NCI-H2029 (cell line): ENCODE data around the gene EFNA5.
A peak's percentile ranks its signal among the peaks of the same experiment; 100 is the strongest.
"Not testable (repeated sequence)": the region's sequence is repeated elsewhere in the genome, so short reads cannot be mapped to it uniquely, and the experiment has no call there.

Source experiments
- DNase-seq: peaks from one replicate; lab custom pipeline; 2025; lab: John Stamatoyannopoulos, UW

EFNA5 gene

GRCh38 chr5:107459605-107460004 lies 211.1 kb downstream of the EFNA5 start:
- DNase-seq = no peak

- DNase-seq = no peak
Measured at GRCh38 chr5:107458322-107458721, 212.4 kb downstream of the EFNA5 start.

GRCh38 chr5:107457881-107458280 lies 212.9 kb downstream of the EFNA5 start:
- no peak for DNase-seq

GRCh38 chr5:107457138-107457537 lies 213.6 kb downstream of the EFNA5 start:
- no peak for DNase-seq

- DNase-seq = no peak
Measured at GRCh38 chr5:107456281-107456715, 214.4 kb downstream of the EFNA5 start.

- peak; percentile 26 for DNase-seq
Measured at GRCh38 chr5:107455111-107455544, 215.6 kb downstream of the EFNA5 start.

GRCh38 chr5:107451827-107452226 lies 218.9 kb downstream of the EFNA5 start:
- DNase-seq = not testable (repeated sequence)

- DNase-seq = no peak
Measured at GRCh38 chr5:107451028-107451427, 219.7 kb downstream of the EFNA5 start.

- DNase-seq = no peak
Measured at GRCh38 chr5:107450531-107450930, 220.2 kb downstream of the EFNA5 start.

GRCh38 chr5:107449369-107449768 lies 221.4 kb downstream of the EFNA5 start:
- DNase-seq = peak; percentile 46

GRCh38 chr5:107447587-107447986 lies 223.2 kb downstream of the EFNA5 start:
- no peak for DNase-seq

GRCh38 chr5:107446972-107447371 lies 223.8 kb downstream of the EFNA5 start:
- DNase-seq = no peak

GRCh38 chr5:107444300-107444699 lies 226.4 kb downstream of the EFNA5 start:
- DNase-seq = no peak

GRCh38 chr5:107443897-107444296 lies 226.8 kb downstream of the EFNA5 start:
- DNase-seq = no peak

- DNase-seq = no peak
Measured at GRCh38 chr5:107442452-107442851, 228.3 kb downstream of the EFNA5 start.

- no peak for DNase-seq
Measured at GRCh38 chr5:107439832-107440231, 230.9 kb downstream of the EFNA5 start.

- DNase-seq = no peak
Measured at GRCh38 chr5:107437986-107438510, 232.7 kb downstream of the EFNA5 start.

GRCh38 chr5:107437154-107437553 lies 233.6 kb downstream of the EFNA5 start:
- DNase-seq = no peak

GRCh38 chr5:107436201-107436600 lies 234.5 kb downstream of the EFNA5 start:
- no peak for DNase-seq

GRCh38 chr5:107435061-107435460 lies 235.7 kb downstream of the EFNA5 start:
- DNase-seq = no peak

- not testable (repeated sequence) for DNase-seq
Measured at GRCh38 chr5:107433646-107434045, 237.1 kb downstream of the EFNA5 start.

GRCh38 chr5:107431998-107432397 lies 238.7 kb downstream of the EFNA5 start:
- DNase-seq = peak; percentile 33

GRCh38 chr5:107431536-107431935 lies 239.2 kb downstream of the EFNA5 start:
- no peak for DNase-seq

- no peak for DNase-seq
Measured at GRCh38 chr5:107430071-107430625, 240.6 kb downstream of the EFNA5 start.
